Subcutaneous abdominal adipose tissue (tissue), 5 donors: ENCODE measurements around the gene C9orf50.
"Not testable (repeated sequence)": the region's sequence is repeated elsewhere in the genome, so short reads cannot be mapped to it uniquely, and the experiment has no call there.

Source experiments
- H3K27ac ChIP-seq: one replicate; pipeline ENCODE4 v1.7.0; 2013; ENCODE audit warnings: low read depth, mild to moderate bottlenecking, inconsistent platforms, low read length, moderate library complexity
- H3K27me3 ChIP-seq, 5 donors: one replicate each; pipeline ENCODE4 v1.7.0; 2013; ENCODE audit warnings: low read length in 5 of 5, inconsistent platforms in 1 of 5; ENCODE audit not compliant: control insufficient read depth in 5 of 5, insufficient read depth in 4 of 5
- H3K36me3 ChIP-seq, 5 donors: one replicate each; pipeline ENCODE4 v1.7.0; 2013; ENCODE audit warnings: low read length in 5 of 5; ENCODE audit not compliant: control insufficient read depth in 5 of 5, insufficient read depth in 5 of 5
- H3K4me1 ChIP-seq, 5 donors: one replicate each; pipeline ENCODE4 v1.7.0; 2013; ENCODE audit warnings: low read length in 5 of 5, mild to moderate bottlenecking in 3 of 5, moderate library complexity in 1 of 5; ENCODE audit not compliant: control insufficient read depth in 5 of 5, insufficient read depth in 5 of 5
- H3K4me3 ChIP-seq, 5 donors: one replicate each; pipeline ENCODE4 v1.7.0; 2013; ENCODE audit warnings: low read length in 5 of 5, low read depth in 1 of 5
- H3K9ac ChIP-seq, 5 donors: one replicate each; pipeline ENCODE4 v1.7.0; 2013; ENCODE audit warnings: low read length in 5 of 5, mild to moderate bottlenecking in 4 of 5, moderate library complexity in 3 of 5
- H3K9me3 ChIP-seq, 5 donors: one replicate each; pipeline ENCODE4 v1.7.0; 2013; ENCODE audit warnings: low read length in 5 of 5; ENCODE audit not compliant: control insufficient read depth in 5 of 5
- donor health status: healthy.
- donor health status: healthy.
- donor health status: healthy.
- donor health status: healthy.
- donor health status: healthy.

The C9orf50 gene

GRCh38 chr9:129662239-129662638 is 41.3 kb upstream of the C9orf50 start:
- H3K27me3 ChIP-seq: peaks cover 0 to 10% (median 8%) of the 10 kb centered on the region in 5 donors

GRCh38 chr9:129661029-129661428 is 40.1 kb upstream of the C9orf50 start:
- H3K9ac ChIP-seq: no peak overlapping the region

More at GRCh38 chr9:129662239-129662638, 41.3 kb upstream of the C9orf50 start:
- not testable (repeated sequence) for H3K9ac ChIP-seq, H3K27ac ChIP-seq, H3K4me1 ChIP-seq, H3K9me3 ChIP-seq, H3K4me3 ChIP-seq, H3K36me3 ChIP-seq

GRCh38 chr9:129656795-129657390 is 36.0 kb upstream of the C9orf50 start:
- H3K36me3 ChIP-seq: no peaks in the 10 kb centered on the region
- no peaks in the 10 kb centered on the region for H3K9me3 ChIP-seq
- H3K4me1 ChIP-seq: peaks cover 0 to 11% (median 0%) of the 10 kb centered on the region in 5 donors
- H3K27me3 ChIP-seq: peaks cover 0 to 3% (median 0%) of the 10 kb centered on the region in 5 donors
- H3K4me3 ChIP-seq: no peak overlapping the region
- H3K27ac ChIP-seq: no peak overlapping the region
- peak overlapping the region in 1 of 5 donors; percentile 13 for H3K9ac ChIP-seq

More at GRCh38 chr9:129661029-129661428, 40.1 kb upstream of the C9orf50 start:
- H3K9me3 ChIP-seq: no peaks in the 10 kb centered on the region
- H3K4me3 ChIP-seq: no peak overlapping the region
- no peaks in the 10 kb centered on the region for H3K36me3 ChIP-seq
- peaks cover 0 to 6% (median 4%) of the 10 kb centered on the region in 5 donors for H3K27me3 ChIP-seq
- H3K4me1 ChIP-seq: peaks cover 0 to 5% (median 4%) of the 10 kb centered on the region in 5 donors
- H3K27ac ChIP-seq: no peak overlapping the region

- no peaks in the 10 kb centered on the region for H3K36me3 ChIP-seq
- peaks cover 0 to 3% (median 0%) of the 10 kb centered on the region in 5 donors for H3K27me3 ChIP-seq
- no peak overlapping the region for H3K4me3 ChIP-seq
- H3K9ac ChIP-seq: no peak overlapping the region
- H3K27ac ChIP-seq: no peak overlapping the region
- H3K9me3 ChIP-seq: no peaks in the 10 kb centered on the region
- peaks cover 0 to 11% (median 0%) of the 10 kb centered on the region in 5 donors for H3K4me1 ChIP-seq
Measured at GRCh38 chr9:129655696-129656095, 34.8 kb upstream of the C9orf50 start.

- no peaks in the 10 kb centered on the region for H3K36me3 ChIP-seq
- no peaks in the 10 kb centered on the region for H3K9me3 ChIP-seq
- peaks cover 0 to 3% (median 0%) of the 10 kb centered on the region in 5 donors for H3K27me3 ChIP-seq
- no peak overlapping the region for H3K9ac ChIP-seq
- H3K4me1 ChIP-seq: peaks cover 0 to 11% (median 0%) of the 10 kb centered on the region in 5 donors
- H3K4me3 ChIP-seq: no peak overlapping the region
- H3K27ac ChIP-seq: no peak overlapping the region
Measured at GRCh38 chr9:129655154-129655553, 34.3 kb upstream of the C9orf50 start.

GRCh38 chr9:129654554-129655040 is 33.7 kb upstream of the C9orf50 start:
- Histone ChIP-seq H3K9me3 (no peaks in the 10 kb centered on the region), H3K9ac (peak overlapping the region in 1 of 5 donors; percentile 35), H3K27me3 (peaks cover 0 to 3% (median 0%) of the 10 kb centered on the region in 5 donors), H3K27ac (no peak overlapping the region), H3K4me3 (no peak overlapping the region), H3K4me1 (peaks cover 0 to 11% (median 0%) of the 10 kb centered on the region in 5 donors), H3K36me3 (no peaks in the 10 kb centered on the region)

GRCh38 chr9:129653823-129654553 is 33.1 kb upstream of the C9orf50 start:
- Histone ChIP-seq H3K9me3 (no peaks in the 10 kb centered on the region), H3K4me3 (no peak overlapping the region), H3K36me3 (no peaks in the 10 kb centered on the region), H3K4me1 (peaks cover 0 to 11% (median 0%) of the 10 kb centered on the region in 5 donors), H3K27ac (no peak overlapping the region), H3K9ac (peak overlapping the region in 1 of 5 donors; percentile 35), H3K27me3 (peaks cover 0 to 3% (median 0%) of the 10 kb centered on the region in 5 donors)

GRCh38 chr9:129650680-129651235 is 29.9 kb upstream of the C9orf50 start:
- no peaks in the 10 kb centered on the region for H3K9me3 ChIP-seq
- H3K9ac ChIP-seq: no peak overlapping the region
- H3K36me3 ChIP-seq: no peaks in the 10 kb centered on the region
- H3K4me3 ChIP-seq: no peak overlapping the region
- peaks cover 0 to 11% (median 5%) of the 10 kb centered on the region in 5 donors for H3K4me1 ChIP-seq
- peaks cover 0 to 3% (median 0%) of the 10 kb centered on the region in 5 donors for H3K27me3 ChIP-seq
- no peak overlapping the region for H3K27ac ChIP-seq

- Histone ChIP-seq H3K4me3 (no peak overlapping the region), H3K27ac (no peak overlapping the region), H3K9me3 (no peaks in the 10 kb centered on the region), H3K36me3 (no peaks in the 10 kb centered on the region), H3K9ac (no peak overlapping the region), H3K4me1 (peaks cover 0 to 10% (median 5%) of the 10 kb centered on the region in 5 donors), H3K27me3 (peaks cover 0 to 3% (median 0%) of the 10 kb centered on the region in 5 donors)
Measured at GRCh38 chr9:129649726-129650679, 29.1 kb upstream of the C9orf50 start.
